A673 (cell line): ENCODE measurements around the gene CPED1. TPM values are rescaled to one million over a fixed set of nuclear protein-coding genes. Genes with fewer than 3 reads are reported as not detected.
"Not testable (repeated sequence)": the region's sequence is repeated elsewhere in the genome, so short reads cannot be mapped to it uniquely, and the experiment has no call there.

Experiments used
- BruUV-seq: library from RNA; stranded (reverse); fragments of 400-500 nt; replicated peaks from 2 replicates; lab custom pipeline; 2021; lab: Mats Ljungman, UMichigan
- CTCF ChIA-PET: fragments of 300-600 bp; sonication (Branson Sonifier 250); formaldehyde crosslinking; loops from one replicate; lab custom pipeline; 2022; ENCODE audit warnings: antibody characterized with exemption; lab: Charles Lee
- POLR2A ChIA-PET: fragments of 300-600 bp; sonication (Branson Sonifier 250); formaldehyde crosslinking; loops from one replicate; lab custom pipeline; 2022; ENCODE audit warnings: antibody characterized with exemption; ENCODE audit not compliant: low non-redundant PET; lab: Charles Lee
- DNase-seq: peaks from one replicate; pipeline ENCODE4 v3.0.0-alpha.2; 2015; ENCODE audit warnings: low spot score
- H3K27ac ChIP-seq: fragments of 200-600 bp; sonication (generic); 2 replicates; pipeline ENCODE4 v1.5.1; 2016; ENCODE audit warnings: mixed run types, low read depth, mild to moderate bottlenecking, mixed read lengths, antibody characterized with exemption, low read length; ENCODE audit not compliant: poor library complexity, severe bottlenecking
- H3K27me3 ChIP-seq: fragments of 200-600 bp; sonication (generic); replicated peaks from 2 replicates; pipeline ENCODE4 v1.6.1; 2017; ENCODE audit warnings: mixed run types, low read depth, mild to moderate bottlenecking, mixed read lengths, antibody characterized with exemption, low read length; ENCODE audit not compliant: insufficient read depth, poor library complexity
- H3K36me3 ChIP-seq: fragments of 200-600 bp; sonication (generic); 2 replicates; pipeline ENCODE4 v1.6.1; 2016; ENCODE audit warnings: mixed run types, mild to moderate bottlenecking, mixed read lengths, antibody characterized with exemption, low read length; ENCODE audit not compliant: insufficient read depth, poor library complexity, severe bottlenecking
- H3K4me1 ChIP-seq: fragments of 200-600 bp; sonication (generic); 2 replicates; pipeline ENCODE4 v1.6.1; 2017; ENCODE audit warnings: mixed run types, mild to moderate bottlenecking, mixed read lengths, antibody characterized with exemption, low read length; ENCODE audit not compliant: insufficient read depth, poor library complexity, severe bottlenecking
- H3K4me3 ChIP-seq: fragments of 200-600 bp; sonication (generic); 2 replicates; pipeline ENCODE4 v1.5.1; 2016; ENCODE audit warnings: low read depth, mixed run types, mild to moderate bottlenecking, mixed read lengths, low read length; ENCODE audit not compliant: poor library complexity, severe bottlenecking
- H3K9me3 ChIP-seq: fragments of 200-600 bp; sonication (generic); 2 replicates; pipeline ENCODE4 v1.6.1; 2016; ENCODE audit warnings: mixed run types, low read depth, mild to moderate bottlenecking, mixed read lengths, antibody characterized with exemption, low read length; ENCODE audit not compliant: poor library complexity, severe bottlenecking
- CTCF ChIP-seq: fragments of 300-800, 200-600 bp; sonication (generic); conservative IDR thresholded peaks from 2 replicates; pipeline ENCODE4 v1.5.1; 2017; ENCODE audit warnings: low read depth, mild to moderate bottlenecking, antibody characterized with exemption, low read length, moderate library complexity, mixed read lengths
- EZH2 ChIP-seq: fragments of 200-600 bp; sonication (generic); IDR thresholded peaks from 2 replicates; pipeline ENCODE4 v1.6.1; 2017; ENCODE audit warnings: borderline replicate concordance, low read depth, mild to moderate bottlenecking, mixed read lengths, antibody characterized with exemption, low read length; ENCODE audit not compliant: poor library complexity, severe bottlenecking
- intact Hi-C: fragments of 100-400 bp; cut with micrococcal nuclease; formaldehyde crosslinking; loops from one replicate; pipeline ENCODE4 v1.10.0; 2022; ENCODE audit not compliant: unreplicated experiment
- total RNA-seq: library from RNA; stranded (reverse); gene quantifications from 2 replicates; pipeline ENCODE4 v1.2.3, GENCODE V29; 2021

Gene CPED1
- total RNA-seq, 1 experiment from 2014 or later = 0.15 TPM

GRCh38 chr7:121057878-121058277 lies 69.4 kb downstream of the CPED1 start:
- H3K4me1 ChIP-seq = no peaks in the 10 kb centered on the region
- intact Hi-C loops = no loop called here
- H3K4me3 ChIP-seq = no peak overlapping the region
- DNase-seq = no peak
- no TSS peak for BruUV-seq
- ChIA-PET POLR2A (no interaction called here), CTCF (no interaction called here)
- no peaks in the 10 kb centered on the region for H3K36me3 ChIP-seq
- TF ChIP-seq EZH2 (no peak), CTCF (no peak)
- no peak overlapping the region for H3K27ac ChIP-seq
- H3K27me3 ChIP-seq = no peaks in the 10 kb centered on the region
- no peaks in the 10 kb centered on the region for H3K9me3 ChIP-seq

GRCh38 chr7:121058975-121059374 lies 70.5 kb downstream of the CPED1 start:
- TF ChIP-seq EZH2 = no peak
- TF ChIP-seq CTCF = no peak
- no peak overlapping the region for H3K27ac ChIP-seq
- CTCF ChIA-PET = no interaction called here
- H3K27me3 ChIP-seq = no peaks in the 10 kb centered on the region
- POLR2A ChIA-PET = no interaction called here
- DNase-seq = no peak
- H3K4me1 ChIP-seq = no peaks in the 10 kb centered on the region
- no TSS peak for BruUV-seq
- no peaks in the 10 kb centered on the region for H3K9me3 ChIP-seq
- no peak overlapping the region for H3K4me3 ChIP-seq
- intact Hi-C loops = no loop called here
- H3K36me3 ChIP-seq = no peaks in the 10 kb centered on the region

- H3K9me3 ChIP-seq, H3K27ac ChIP-seq, H3K4me1 ChIP-seq, CTCF ChIA-PET, H3K27me3 ChIP-seq, DNase-seq, BruUV-seq, H3K36me3 ChIP-seq, H3K4me3 ChIP-seq, intact Hi-C loops, POLR2A ChIA-PET: not testable (repeated sequence)
Observed at GRCh38 chr7:121059979-121060509, 71.5 kb downstream of the CPED1 start.
